Activated naive CD8-positive, alpha-beta T cell (primary cell): ENCODE measurements around the gene POLR2A.
A peak's percentile ranks its signal among the peaks of the same experiment; 100 is the strongest.

Experiments used
- H3K27ac Mint-ChIP-seq: one replicate; pipeline ENCODE4 v1.8.0; 2021; ENCODE audit warnings: mixed read lengths
- H3K27me3 Mint-ChIP-seq: one replicate; pipeline ENCODE4 v1.8.0; 2021; ENCODE audit warnings: mixed read lengths
- H3K36me3 Mint-ChIP-seq: one replicate; pipeline ENCODE4 v1.8.0; 2021; ENCODE audit warnings: mixed read lengths
- H3K4me1 Mint-ChIP-seq: one replicate; pipeline ENCODE4 v1.8.0; 2021; ENCODE audit warnings: low read depth, mixed read lengths
- H3K4me3 Mint-ChIP-seq: one replicate; pipeline ENCODE4 v1.8.0; 2021; ENCODE audit warnings: mild to moderate bottlenecking, mixed read lengths
- H3K9me3 Mint-ChIP-seq: one replicate; pipeline ENCODE4 v1.8.0; 2021; ENCODE audit warnings: low read depth, mixed read lengths

Gene POLR2A

GRCh38 chr17:7530023-7530900, 46.1 kb downstream of the POLR2A start:
- Mint-ChIP-seq H3K36me3 (no peaks in the 10 kb centered on the region), H3K4me3 (no peak overlapping the region), H3K4me1 (no peaks in the 10 kb centered on the region), H3K27me3 (no peaks in the 10 kb centered on the region), H3K9me3 (no peaks in the 10 kb centered on the region), H3K27ac (no peak overlapping the region)

GRCh38 chr17:7538050-7538449, 53.9 kb downstream of the POLR2A start:
- H3K4me1 Mint-ChIP-seq: no peaks in the 10 kb centered on the region
- H3K27ac Mint-ChIP-seq: no peak overlapping the region
- no peaks in the 10 kb centered on the region for H3K9me3 Mint-ChIP-seq
- no peaks in the 10 kb centered on the region for H3K36me3 Mint-ChIP-seq
- no peak overlapping the region for H3K4me3 Mint-ChIP-seq
- H3K27me3 Mint-ChIP-seq: no peaks in the 10 kb centered on the region

- Mint-ChIP-seq H3K4me3 (no peak overlapping the region), H3K27me3 (no peaks in the 10 kb centered on the region), H3K4me1 (no peaks in the 10 kb centered on the region), H3K27ac (no peak overlapping the region), H3K36me3 (no peaks in the 10 kb centered on the region), H3K9me3 (no peaks in the 10 kb centered on the region)
These were observed 54.9 kb downstream of the POLR2A start for GRCh38 chr17:7538891-7539545.

DNA sequence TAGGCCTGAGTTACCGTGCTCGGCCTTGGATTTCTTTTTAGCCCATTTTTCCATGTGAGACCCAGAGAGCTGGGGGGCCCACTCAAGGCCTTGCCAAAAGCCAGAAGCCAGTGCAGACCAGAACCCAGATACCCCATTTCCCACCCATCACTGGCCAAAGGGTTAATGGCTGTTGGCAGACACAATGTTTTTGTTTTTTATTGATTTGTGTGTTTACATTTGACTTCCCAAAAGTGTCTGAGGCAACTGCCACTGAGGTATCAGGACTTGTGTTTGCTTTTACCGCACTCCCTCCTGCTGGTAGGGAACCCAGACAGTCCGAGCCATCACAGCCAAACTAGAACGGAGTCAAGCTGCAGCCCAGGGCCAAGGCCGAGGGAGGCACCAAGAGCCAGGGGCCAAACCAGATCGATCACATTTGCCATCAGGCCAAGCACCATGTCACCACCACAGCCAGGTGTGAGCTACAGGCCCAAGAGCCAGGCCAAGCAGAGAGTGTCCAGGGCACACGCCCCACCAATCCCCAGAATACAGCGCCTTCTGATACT, 57.0 kb downstream of the POLR2A start:
- H3K4me1 Mint-ChIP-seq: no peaks in the 10 kb centered on the region
- no peaks in the 10 kb centered on the region for H3K27me3 Mint-ChIP-seq
- H3K27ac Mint-ChIP-seq: no peak overlapping the region
- no peaks in the 10 kb centered on the region for H3K9me3 Mint-ChIP-seq
- H3K4me3 Mint-ChIP-seq: no peak overlapping the region
- H3K36me3 Mint-ChIP-seq: no peaks in the 10 kb centered on the region

- no peak overlapping the region for H3K4me3 Mint-ChIP-seq
- H3K36me3 Mint-ChIP-seq: no peaks in the 10 kb centered on the region
- peaks cover 17% of the 10 kb centered on the region for H3K4me1 Mint-ChIP-seq
- H3K27me3 Mint-ChIP-seq: no peaks in the 10 kb centered on the region
- no peak overlapping the region for H3K27ac Mint-ChIP-seq
- no peaks in the 10 kb centered on the region for H3K9me3 Mint-ChIP-seq
These were observed 60.7 kb downstream of the POLR2A start for GRCh38 chr17:7544911-7545310.

DNA sequence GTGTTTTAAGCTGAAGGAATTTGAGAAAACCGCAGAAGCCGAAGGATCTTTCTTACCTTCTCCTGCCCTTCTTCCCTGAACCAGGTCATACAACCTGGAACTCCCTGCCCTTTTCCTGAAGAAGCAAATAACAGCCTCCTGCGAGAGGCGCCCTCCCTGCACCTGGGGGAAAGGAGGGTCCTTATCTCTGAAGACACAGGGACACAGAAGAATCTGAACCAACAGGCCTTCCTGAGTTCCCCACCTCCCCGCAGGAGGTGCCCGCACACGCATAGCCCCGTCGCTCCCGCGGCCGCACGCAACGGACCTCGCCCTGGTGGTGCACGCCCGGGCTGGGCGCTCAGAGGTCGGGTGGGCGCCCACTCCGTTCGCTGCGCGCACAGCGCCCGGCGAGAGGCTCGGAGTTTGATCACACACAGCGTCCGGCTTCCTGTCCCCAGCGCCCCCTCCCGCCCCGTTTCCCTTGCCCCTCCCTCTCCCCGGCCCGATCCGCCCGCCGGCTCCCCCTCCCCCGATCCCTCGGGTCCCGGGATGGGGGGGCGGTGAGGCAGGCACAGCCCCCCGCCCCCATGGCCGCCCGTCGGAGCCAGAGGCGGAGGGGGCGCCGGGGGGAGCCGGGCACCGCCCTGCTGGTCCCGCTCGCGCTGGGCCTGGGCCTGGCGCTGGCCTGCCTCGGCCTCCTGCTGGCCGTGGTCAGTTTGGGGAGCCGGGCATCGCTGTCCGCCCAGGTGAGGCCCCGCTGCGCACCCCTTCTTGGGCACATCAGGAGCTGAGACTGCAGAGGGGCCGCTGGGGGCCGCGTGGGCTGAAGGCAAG, 64.6 kb downstream of the POLR2A start, which contains the start of gene TNFSF12:
Gene TNFSF12 (plus strand): TSS at position 474 of the 816 bp plus-strand sequence. CDS start 96 bp downstream, at position 570.
- Mint-ChIP-seq H3K4me1 (peaks cover 52% of the 10 kb centered on the region), H3K27me3 (no peaks in the 10 kb centered on the region), H3K27ac (peak within 1 kb of the TSS; percentile 87), H3K4me3 (peak within 1 kb of the TSS; percentile 90), H3K9me3 (no peaks in the 10 kb centered on the region), H3K36me3 (no peaks in the 10 kb centered on the region)
